Activated naive CD4-positive, alpha-beta T cell treated with anti-CD3 and anti-CD28 coated beads, Interleukin-2, amount 50 U/mL, for 24 hours (primary cell): ENCODE measurements around the gene CNTN5.
"Not testable (repeated sequence)": the region's sequence is repeated elsewhere in the genome, so short reads cannot be mapped to it uniquely, and the experiment has no call there.

Source experiments
- H3K27ac Mint-ChIP-seq: one replicate; pipeline ENCODE4 v1.8.0; 2021; ENCODE audit warnings: mild to moderate bottlenecking, mixed read lengths
- H3K27me3 Mint-ChIP-seq: one replicate; pipeline ENCODE4 v1.8.0; 2021; ENCODE audit warnings: mixed read lengths
- H3K36me3 Mint-ChIP-seq: one replicate; pipeline ENCODE4 v1.8.0; 2021; ENCODE audit warnings: mixed read lengths
- H3K4me1 Mint-ChIP-seq: one replicate; pipeline ENCODE4 v1.8.0; 2021; ENCODE audit warnings: mixed read lengths
- H3K4me3 Mint-ChIP-seq: one replicate; pipeline ENCODE4 v1.8.0; 2021; ENCODE audit warnings: mild to moderate bottlenecking, mixed read lengths
- H3K9me3 Mint-ChIP-seq: one replicate; pipeline ENCODE4 v1.8.0; 2021; ENCODE audit warnings: mixed read lengths

CNTN5 gene

GRCh38 chr11:100232006-100232405 is 1211.3 kb downstream of the CNTN5 start:
- Mint-ChIP-seq H3K27ac (no peak overlapping the region), H3K4me1 (no peaks in the 10 kb centered on the region), H3K27me3 (no peaks in the 10 kb centered on the region), H3K9me3 (peaks cover 10% of the 10 kb centered on the region), H3K36me3 (no peaks in the 10 kb centered on the region), H3K4me3 (no peak overlapping the region)

- H3K27me3 Mint-ChIP-seq = no peaks in the 10 kb centered on the region
- no peaks in the 10 kb centered on the region for H3K4me1 Mint-ChIP-seq
- H3K9me3 Mint-ChIP-seq = peaks cover 15% of the 10 kb centered on the region
- no peak overlapping the region for H3K27ac Mint-ChIP-seq
- H3K36me3 Mint-ChIP-seq = no peaks in the 10 kb centered on the region
- no peak overlapping the region for H3K4me3 Mint-ChIP-seq
Observed at GRCh38 chr11:100235085-100235484, 1214.3 kb downstream of the CNTN5 start.

- no peaks in the 10 kb centered on the region for H3K27me3 Mint-ChIP-seq
- no peaks in the 10 kb centered on the region for H3K4me1 Mint-ChIP-seq
- H3K27ac Mint-ChIP-seq = no peak overlapping the region
- no peaks in the 10 kb centered on the region for H3K36me3 Mint-ChIP-seq
- H3K4me3 Mint-ChIP-seq = no peak overlapping the region
- peaks cover 11% of the 10 kb centered on the region for H3K9me3 Mint-ChIP-seq
Observed at GRCh38 chr11:100240025-100240539, 1219.3 kb downstream of the CNTN5 start.

GRCh38 chr11:100247704-100248103 is 1227.0 kb downstream of the CNTN5 start:
- H3K9me3 Mint-ChIP-seq = peaks cover 6% of the 10 kb centered on the region
- no peaks in the 10 kb centered on the region for H3K36me3 Mint-ChIP-seq
- H3K27ac Mint-ChIP-seq = no peak overlapping the region
- no peaks in the 10 kb centered on the region for H3K4me1 Mint-ChIP-seq
- H3K4me3 Mint-ChIP-seq = no peak overlapping the region
- H3K27me3 Mint-ChIP-seq = no peaks in the 10 kb centered on the region

- H3K27me3 Mint-ChIP-seq, H3K36me3 Mint-ChIP-seq, H3K27ac Mint-ChIP-seq, H3K4me3 Mint-ChIP-seq, H3K4me1 Mint-ChIP-seq, H3K9me3 Mint-ChIP-seq: not testable (repeated sequence)
Observed at GRCh38 chr11:100257238-100257803, 1236.6 kb downstream of the CNTN5 start.

GRCh38 chr11:100269516-100269915 is 1248.8 kb downstream of the CNTN5 start:
- no peak overlapping the region for H3K4me3 Mint-ChIP-seq
- no peaks in the 10 kb centered on the region for H3K27me3 Mint-ChIP-seq
- H3K36me3 Mint-ChIP-seq = no peaks in the 10 kb centered on the region
- peaks cover 17% of the 10 kb centered on the region for H3K9me3 Mint-ChIP-seq
- no peak overlapping the region for H3K27ac Mint-ChIP-seq
- H3K4me1 Mint-ChIP-seq = no peaks in the 10 kb centered on the region

- Mint-ChIP-seq H3K9me3 (peaks cover 10% of the 10 kb centered on the region), H3K4me1 (no peaks in the 10 kb centered on the region), H3K36me3 (no peaks in the 10 kb centered on the region), H3K4me3 (no peak overlapping the region), H3K27me3 (no peaks in the 10 kb centered on the region), H3K27ac (no peak overlapping the region)
Observed at GRCh38 chr11:100273066-100273815, 1252.5 kb downstream of the CNTN5 start.

GRCh38 chr11:100274466-100274865 is 1253.7 kb downstream of the CNTN5 start:
- H3K36me3 Mint-ChIP-seq, H3K4me1 Mint-ChIP-seq, H3K4me3 Mint-ChIP-seq, H3K27ac Mint-ChIP-seq, H3K27me3 Mint-ChIP-seq, H3K9me3 Mint-ChIP-seq: not testable (repeated sequence)

GRCh38 chr11:100294748-100295147 is 1274.0 kb downstream of the CNTN5 start:
- H3K4me3 Mint-ChIP-seq = no peak overlapping the region
- no peaks in the 10 kb centered on the region for H3K36me3 Mint-ChIP-seq
- no peaks in the 10 kb centered on the region for H3K9me3 Mint-ChIP-seq
- H3K4me1 Mint-ChIP-seq = no peaks in the 10 kb centered on the region
- no peak overlapping the region for H3K27ac Mint-ChIP-seq
- no peaks in the 10 kb centered on the region for H3K27me3 Mint-ChIP-seq

- Mint-ChIP-seq H3K27ac (no peak overlapping the region), H3K36me3 (no peaks in the 10 kb centered on the region), H3K27me3 (no peaks in the 10 kb centered on the region), H3K4me1 (no peaks in the 10 kb centered on the region), H3K9me3 (no peaks in the 10 kb centered on the region), H3K4me3 (no peak overlapping the region)
Observed at GRCh38 chr11:100296051-100296679, 1275.4 kb downstream of the CNTN5 start.

- Mint-ChIP-seq H3K36me3 (no peaks in the 10 kb centered on the region), H3K27ac (no peak overlapping the region), H3K9me3 (no peaks in the 10 kb centered on the region), H3K4me1 (no peaks in the 10 kb centered on the region), H3K4me3 (no peak overlapping the region), H3K27me3 (no peaks in the 10 kb centered on the region)
Observed at GRCh38 chr11:100297516-100297915, 1276.8 kb downstream of the CNTN5 start.

GRCh38 chr11:100302824-100303223 is 1282.1 kb downstream of the CNTN5 start:
- H3K4me1 Mint-ChIP-seq = no peaks in the 10 kb centered on the region
- no peaks in the 10 kb centered on the region for H3K9me3 Mint-ChIP-seq
- H3K4me3 Mint-ChIP-seq = no peak overlapping the region
- H3K36me3 Mint-ChIP-seq = no peaks in the 10 kb centered on the region
- H3K27me3 Mint-ChIP-seq = no peaks in the 10 kb centered on the region
- H3K27ac Mint-ChIP-seq = no peak overlapping the region

- H3K4me3 Mint-ChIP-seq = no peak overlapping the region
- no peaks in the 10 kb centered on the region for H3K36me3 Mint-ChIP-seq
- no peaks in the 10 kb centered on the region for H3K27me3 Mint-ChIP-seq
- no peaks in the 10 kb centered on the region for H3K9me3 Mint-ChIP-seq
- no peaks in the 10 kb centered on the region for H3K4me1 Mint-ChIP-seq
- no peak overlapping the region for H3K27ac Mint-ChIP-seq
Observed at GRCh38 chr11:100303897-100304296, 1283.1 kb downstream of the CNTN5 start.

GRCh38 chr11:100308202-100308601 is 1287.5 kb downstream of the CNTN5 start:
- no peaks in the 10 kb centered on the region for H3K27me3 Mint-ChIP-seq
- H3K36me3 Mint-ChIP-seq = no peaks in the 10 kb centered on the region
- H3K4me1 Mint-ChIP-seq = no peaks in the 10 kb centered on the region
- H3K27ac Mint-ChIP-seq = no peak overlapping the region
- no peaks in the 10 kb centered on the region for H3K9me3 Mint-ChIP-seq
- no peak overlapping the region for H3K4me3 Mint-ChIP-seq

GRCh38 chr11:100315946-100316345 is 1295.2 kb downstream of the CNTN5 start:
- H3K27ac Mint-ChIP-seq = no peak overlapping the region
- no peak overlapping the region for H3K4me3 Mint-ChIP-seq
- H3K9me3 Mint-ChIP-seq = peaks cover 5% of the 10 kb centered on the region

GRCh38 chr11:100316952-100317351 is 1296.2 kb downstream of the CNTN5 start:
- H3K4me1 Mint-ChIP-seq = no peaks in the 10 kb centered on the region
- no peaks in the 10 kb centered on the region for H3K36me3 Mint-ChIP-seq
- peaks cover 5% of the 10 kb centered on the region for H3K9me3 Mint-ChIP-seq
- H3K4me3 Mint-ChIP-seq = no peak overlapping the region
- H3K27me3 Mint-ChIP-seq = no peaks in the 10 kb centered on the region
- H3K27ac Mint-ChIP-seq = no peak overlapping the region

More at GRCh38 chr11:100315946-100316345, 1295.2 kb downstream of the CNTN5 start:
- Mint-ChIP-seq H3K27me3 (no peaks in the 10 kb centered on the region), H3K4me1 (no peaks in the 10 kb centered on the region), H3K36me3 (no peaks in the 10 kb centered on the region)
